Mucosa of rectum (tissue), 2 donors: ENCODE results near the gene AP2M1.
"Not testable (repeated sequence)": the region's sequence is repeated elsewhere in the genome, so short reads cannot be mapped to it uniquely, and the experiment has no call there.

Source experiments
- H3K27ac ChIP-seq, 2 donors: one replicate each; pipeline ENCODE4 v1.7.0; 2013; ENCODE audit warnings: inconsistent platforms in 2 of 2, low read depth in 2 of 2, low read length in 2 of 2
- H3K27me3 ChIP-seq, 2 donors: one replicate each; pipeline ENCODE4 v1.7.0; 2013; ENCODE audit warnings: low read length in 2 of 2; ENCODE audit not compliant: control insufficient read depth in 2 of 2, insufficient read depth in 2 of 2
- H3K36me3 ChIP-seq, 2 donors: one replicate each; pipeline ENCODE4 v1.7.0; 2013; ENCODE audit warnings: low read length in 2 of 2; ENCODE audit not compliant: control insufficient read depth in 2 of 2, insufficient read depth in 2 of 2
- H3K4me1 ChIP-seq, 2 donors: one replicate each; pipeline ENCODE4 v1.7.0; 2013; ENCODE audit warnings: low read length in 2 of 2, mild to moderate bottlenecking in 1 of 2; ENCODE audit not compliant: control insufficient read depth in 2 of 2, insufficient read depth in 2 of 2
- H3K4me3 ChIP-seq, 2 donors: one replicate each; pipeline ENCODE4 v1.7.0; 2013; ENCODE audit warnings: low read length in 2 of 2
- H3K9ac ChIP-seq, 2 donors: one replicate each; pipeline ENCODE4 v1.7.0; 2013; ENCODE audit warnings: low read length in 2 of 2, low read depth in 1 of 2, mild to moderate bottlenecking in 1 of 2
- H3K9me3 ChIP-seq, 2 donors: one replicate each; pipeline ENCODE4 v1.7.0; 2013; ENCODE audit warnings: low read length in 2 of 2; ENCODE audit not compliant: control insufficient read depth in 2 of 2
- donor health status: healthy.
- donor health status: Normal muscosa, but diverticular disease.

The AP2M1 gene

GRCh38 chr3:184142199-184142598 is 32.5 kb upstream of the AP2M1 start:
- peaks cover 59 to 62% of the 10 kb centered on the region in 2 donors for H3K36me3 ChIP-seq

GRCh38 chr3:184143327-184143726 is 31.3 kb upstream of the AP2M1 start:
- Histone ChIP-seq H3K4me3 (no peak overlapping the region), H3K27ac (no peak overlapping the region), H3K4me1 (peaks cover 0 to 4% of the 10 kb centered on the region in 2 donors), H3K27me3 (no peaks in the 10 kb centered on the region), H3K36me3 (peaks cover 53 to 55% of the 10 kb centered on the region in 2 donors), H3K9me3 (no peaks in the 10 kb centered on the region), H3K9ac (no peak overlapping the region)

More at GRCh38 chr3:184142199-184142598, 32.5 kb upstream of the AP2M1 start:
- H3K4me1 ChIP-seq: no peaks in the 10 kb centered on the region
- H3K27me3 ChIP-seq: no peaks in the 10 kb centered on the region
- H3K9me3 ChIP-seq: no peaks in the 10 kb centered on the region
- no peak overlapping the region for H3K27ac ChIP-seq
- H3K9ac ChIP-seq: no peak overlapping the region
- H3K4me3 ChIP-seq: no peak overlapping the region

GRCh38 chr3:184144505-184144904 is 30.1 kb upstream of the AP2M1 start:
- no peaks in the 10 kb centered on the region for H3K27me3 ChIP-seq
- no peaks in the 10 kb centered on the region for H3K9me3 ChIP-seq
- H3K9ac ChIP-seq: no peak overlapping the region
- H3K4me3 ChIP-seq: no peak overlapping the region
- H3K27ac ChIP-seq: no peak overlapping the region
- peaks cover 0 to 5% of the 10 kb centered on the region in 2 donors for H3K4me1 ChIP-seq
- peaks cover 53 to 55% of the 10 kb centered on the region in 2 donors for H3K36me3 ChIP-seq

GRCh38 chr3:184145111-184145524 is 29.5 kb upstream of the AP2M1 start:
- H3K9me3 ChIP-seq: no peaks in the 10 kb centered on the region
- no peak overlapping the region for H3K4me3 ChIP-seq
- H3K36me3 ChIP-seq: peaks cover 50 to 51% of the 10 kb centered on the region in 2 donors
- H3K27me3 ChIP-seq: no peaks in the 10 kb centered on the region
- peaks cover 0 to 5% of the 10 kb centered on the region in 2 donors for H3K4me1 ChIP-seq
- no peak overlapping the region for H3K27ac ChIP-seq
- no peak overlapping the region for H3K9ac ChIP-seq

GRCh38 chr3:184145751-184146270 is 28.8 kb upstream of the AP2M1 start:
- no peak overlapping the region for H3K4me3 ChIP-seq
- H3K27me3 ChIP-seq: no peaks in the 10 kb centered on the region
- H3K9me3 ChIP-seq: no peaks in the 10 kb centered on the region
- H3K27ac ChIP-seq: no peak overlapping the region
- H3K4me1 ChIP-seq: peaks cover 0 to 5% of the 10 kb centered on the region in 2 donors
- peaks cover 44% of the 10 kb centered on the region in 2 donors for H3K36me3 ChIP-seq
- H3K9ac ChIP-seq: no peak overlapping the region

- peaks cover 21 to 22% of the 10 kb centered on the region in 2 donors for H3K36me3 ChIP-seq
- H3K27ac ChIP-seq: no peak overlapping the region
- no peaks in the 10 kb centered on the region for H3K9me3 ChIP-seq
- H3K4me1 ChIP-seq: peaks cover 0 to 5% of the 10 kb centered on the region in 2 donors
- H3K27me3 ChIP-seq: no peaks in the 10 kb centered on the region
- no peak overlapping the region for H3K9ac ChIP-seq
- H3K4me3 ChIP-seq: no peak overlapping the region
These were observed 26.6 kb upstream of the AP2M1 start for GRCh38 chr3:184148076-184148475.

GRCh38 chr3:184149123-184149522 is 25.5 kb upstream of the AP2M1 start:
- H3K36me3 ChIP-seq: peaks cover 10 to 11% of the 10 kb centered on the region in 2 donors
- H3K4me1 ChIP-seq: peaks cover 0 to 7% of the 10 kb centered on the region in 2 donors
- H3K9ac ChIP-seq: no peak overlapping the region
- H3K27me3 ChIP-seq: no peaks in the 10 kb centered on the region
- no peak overlapping the region for H3K27ac ChIP-seq
- H3K4me3 ChIP-seq: no peak overlapping the region
- H3K9me3 ChIP-seq: no peaks in the 10 kb centered on the region

GRCh38 chr3:184149770-184150169 is 24.9 kb upstream of the AP2M1 start:
- not testable (repeated sequence) for H3K9ac ChIP-seq, H3K4me1 ChIP-seq, H3K27me3 ChIP-seq, H3K36me3 ChIP-seq, H3K27ac ChIP-seq, H3K9me3 ChIP-seq, H3K4me3 ChIP-seq

GRCh38 chr3:184154885-184155643 is 19.6 kb upstream of the AP2M1 start, which contains the start of gene DVL3:
Gene DVL3 (plus strand): TSS chr3:184155377. CDS start chr3:184155636, 259 bp downstream.
- Histone ChIP-seq H3K4me1 (peaks cover 20 to 21% of the 10 kb centered on the region in 2 donors), H3K36me3 (no peaks in the 10 kb centered on the region), H3K27ac (peak within 1 kb of the TSS; percentile 82 to 84), H3K4me3 (peak within 1 kb of the TSS; percentile 93 to 97), H3K27me3 (no peaks in the 10 kb centered on the region), H3K9me3 (no peaks in the 10 kb centered on the region), H3K9ac (peak within 1 kb of the TSS; percentile 78 to 91)
